ENCODE data around the gene LRP6.
"Not testable (repeated sequence)": the region's sequence is repeated elsewhere in the genome, so short reads cannot be mapped to it uniquely, and the experiment has no call there.

The LRP6 gene

DNA sequence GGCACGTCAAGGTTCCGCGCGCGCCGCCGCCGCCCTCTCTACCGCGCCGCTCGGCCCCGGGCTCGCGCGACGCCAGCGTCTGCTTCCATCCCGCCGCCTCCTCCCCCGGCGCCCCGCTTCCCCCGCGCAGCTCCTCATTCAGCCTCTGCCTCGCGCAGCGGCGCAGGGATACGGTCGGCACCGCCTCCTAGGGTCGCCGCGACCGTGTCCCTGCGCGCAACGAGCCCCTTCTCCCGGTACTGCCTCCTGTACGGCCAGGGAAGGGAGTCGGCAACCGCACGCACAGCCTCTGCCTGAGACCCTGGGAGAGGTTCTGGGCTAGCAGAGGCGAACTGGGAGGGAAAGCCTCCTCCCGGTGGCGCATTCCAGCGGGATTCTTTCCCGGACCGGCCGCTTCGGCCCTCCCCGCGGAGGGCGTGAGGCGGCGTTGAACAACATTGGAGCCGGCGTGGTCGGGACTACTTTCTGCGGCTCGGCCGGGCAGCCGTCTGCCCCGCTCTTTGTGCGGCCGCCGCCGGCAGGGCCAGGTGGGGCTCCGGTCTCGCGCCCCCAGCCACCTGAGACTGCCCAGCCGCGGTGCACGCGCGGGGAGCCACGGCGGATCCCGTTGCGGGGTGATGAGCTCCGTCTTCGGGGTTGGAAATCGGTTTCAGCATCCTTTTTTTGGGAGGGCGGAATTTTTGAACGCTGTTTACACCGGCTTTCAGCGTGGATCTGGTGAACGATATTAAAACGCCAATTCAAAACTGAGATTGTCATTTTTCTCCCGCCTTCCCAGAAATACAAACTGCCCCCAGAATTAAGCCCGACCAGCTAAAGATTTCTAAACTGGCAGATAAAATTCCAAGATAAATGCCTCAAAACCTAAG is at the start of gene LRP6:
Gene LRP6 (minus strand): TSS at position 172 of the 869 bp plus-strand sequence. CDS start 309 bp downstream, outside the sequence.
- DNase-seq = peak; percentile 90

GRCh38 chr12:12315838-12316237 is 49.0 kb upstream of the LRP6 start:
- DNase-seq = no peak

DNA sequence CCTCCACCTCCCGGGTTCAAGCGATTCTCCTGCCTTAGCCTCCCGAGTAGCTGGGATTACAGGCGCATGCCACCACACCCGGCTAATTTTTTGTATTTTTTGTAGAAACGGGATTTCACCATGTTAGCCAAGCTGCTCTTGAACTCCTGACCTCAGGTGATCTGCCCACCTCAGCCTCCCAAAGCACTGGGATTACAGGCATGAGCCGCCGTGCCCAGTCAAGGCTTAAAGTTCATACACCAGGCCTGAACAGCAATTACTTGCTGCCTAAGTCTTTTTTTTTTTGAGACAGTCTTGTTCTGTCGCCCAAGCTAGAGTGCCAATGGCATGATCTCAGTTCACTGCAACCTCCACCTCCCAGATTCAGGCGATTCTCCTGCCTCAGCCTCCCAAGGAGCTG is 43.9 kb upstream of the LRP6 start:
- not testable (repeated sequence) for DNase-seq

- DNase-seq = no peak
These were observed 38.9 kb upstream of the LRP6 start for GRCh38 chr12:12305568-12306300.

GRCh38 chr12:12302976-12303375 is 36.1 kb upstream of the LRP6 start:
- DNase-seq = no peak

DNA sequence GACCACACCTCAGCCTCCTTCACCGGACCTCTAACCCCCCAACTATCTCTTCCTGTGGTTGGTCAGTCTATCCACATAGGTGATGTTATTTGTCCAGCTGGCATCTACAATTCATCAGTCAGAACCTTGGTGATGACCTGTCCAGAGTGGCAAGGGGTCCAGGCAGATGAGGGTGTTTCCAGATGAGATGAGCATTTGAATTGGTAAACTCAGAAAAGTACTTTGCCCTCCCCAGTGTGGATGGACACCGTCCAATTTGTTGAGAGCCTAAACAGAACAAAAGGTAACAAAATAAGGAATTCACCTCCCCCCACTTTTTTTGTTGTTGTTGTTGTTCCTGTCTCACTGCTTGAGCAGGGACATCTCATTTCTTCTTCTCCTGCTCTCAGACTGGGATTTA is 34.3 kb upstream of the LRP6 start:
- DNase-seq = no peak

GRCh38 chr12:12297201-12297830 is 30.5 kb upstream of the LRP6 start:
- DNase-seq = no peak

DNA sequence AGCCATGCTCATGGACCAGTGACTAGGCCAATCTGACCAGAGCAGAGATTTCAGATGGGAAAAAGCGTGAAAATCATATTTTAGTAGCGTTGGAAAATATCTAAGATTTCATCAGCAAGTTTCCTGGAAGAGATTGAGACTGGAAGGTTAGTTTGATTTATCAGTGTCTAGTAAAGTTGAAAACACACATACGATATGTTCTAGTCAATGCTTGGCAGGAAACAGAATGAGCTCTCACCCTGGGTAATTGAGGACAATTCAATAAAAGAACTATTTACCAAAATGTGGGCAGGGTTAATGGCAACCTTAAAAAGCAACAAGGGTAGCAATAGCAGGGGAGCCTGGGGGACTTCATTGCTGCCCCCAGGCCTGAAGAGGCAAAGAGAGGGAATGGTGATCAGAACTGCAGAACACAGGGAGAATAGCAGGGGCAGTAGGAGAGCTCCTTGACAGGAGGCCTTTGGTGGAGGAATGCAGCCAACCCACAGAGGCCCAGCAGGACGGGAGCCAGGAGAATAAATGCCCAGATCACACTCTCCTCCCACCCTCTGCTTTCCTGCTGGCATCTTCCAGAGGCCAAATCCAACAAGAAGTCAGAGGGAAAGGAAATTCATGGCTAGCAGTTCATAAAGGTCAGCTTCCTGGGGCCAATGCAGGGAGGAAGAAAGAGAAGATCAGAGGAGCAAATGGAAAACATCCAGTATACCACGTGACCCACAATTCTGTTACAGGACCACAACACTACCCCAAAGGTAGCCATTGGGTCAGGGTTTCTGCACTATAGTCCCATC is 27.6 kb upstream of the LRP6 start:
- DNase-seq = no peak

GRCh38 chr12:12290206-12290605 is 23.4 kb upstream of the LRP6 start:
- no peak for DNase-seq

GRCh38 chr12:12286441-12286840 is 19.6 kb upstream of the LRP6 start:
- no peak for DNase-seq

DNA sequence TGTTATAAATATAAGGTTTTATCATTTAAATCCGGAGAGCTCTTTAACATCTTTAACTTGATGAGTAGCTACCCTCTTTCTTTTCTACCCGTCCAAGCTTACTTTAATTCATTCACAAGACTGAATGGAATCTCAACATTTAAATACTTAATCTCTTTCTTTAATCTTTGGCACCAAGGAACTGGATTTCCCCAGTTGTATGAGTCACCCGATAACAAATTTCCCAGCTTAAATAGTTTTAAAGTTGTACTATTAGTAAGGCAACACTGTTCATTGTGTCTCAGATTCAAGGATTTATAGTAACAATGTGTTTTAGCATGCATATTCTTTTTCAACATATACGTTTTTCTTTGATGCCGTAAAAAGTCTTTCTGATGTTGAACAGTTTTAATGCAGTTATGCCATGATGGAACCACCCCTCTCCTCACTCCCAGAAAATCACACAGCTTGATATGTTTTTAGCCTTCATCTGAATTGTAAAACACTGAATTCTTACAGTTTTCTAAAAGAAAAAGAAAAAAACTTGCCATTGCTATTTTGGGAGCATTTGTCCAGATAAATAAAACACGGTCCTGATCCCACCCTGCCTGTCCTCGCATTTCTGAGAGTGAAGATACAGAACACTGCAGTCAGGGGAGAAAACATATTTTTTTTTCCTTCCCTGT is 16.0 kb upstream of the LRP6 start:
- no peak for DNase-seq

GRCh38 chr12:12282202-12282601 is 15.4 kb upstream of the LRP6 start:
- DNase-seq = no peak

DNA sequence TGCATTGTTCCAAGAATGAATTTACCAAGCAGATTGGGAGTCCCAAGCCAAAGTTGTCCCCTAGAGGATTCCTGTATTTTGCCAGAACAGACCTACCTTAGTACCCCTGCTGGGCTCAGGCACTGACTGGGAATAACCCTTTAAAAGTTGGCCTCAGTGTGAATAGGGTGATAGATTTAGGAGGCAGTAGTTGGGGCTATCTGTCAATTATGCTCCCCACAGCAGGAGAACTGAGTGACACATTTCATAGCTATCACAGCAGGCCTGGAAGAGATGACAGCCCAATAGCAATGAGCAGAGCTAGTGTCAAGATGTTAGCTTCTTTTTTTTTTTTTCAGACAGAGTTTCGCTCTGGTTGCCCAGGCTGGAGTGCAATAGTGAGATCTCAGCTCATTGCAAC is 14.3 kb upstream of the LRP6 start:
- DNase-seq = no peak

DNA sequence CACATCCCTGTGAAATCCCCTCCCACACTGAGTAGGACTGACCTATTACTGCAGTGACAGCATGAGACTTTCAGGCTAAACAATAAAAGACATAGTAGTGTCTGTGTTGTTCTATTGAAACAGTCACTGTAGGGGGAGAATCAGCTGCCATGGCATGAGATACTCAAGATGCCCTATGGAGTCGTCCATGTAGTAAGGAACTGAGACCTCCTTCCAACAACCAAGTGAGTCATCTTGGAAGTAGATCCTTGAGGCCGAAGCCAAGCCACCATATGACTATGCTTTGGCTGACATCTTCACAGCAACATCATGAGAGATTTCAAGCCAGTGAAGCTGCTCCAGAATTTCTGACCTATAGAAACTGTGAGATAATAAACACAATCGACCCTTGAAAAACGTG is 12.1 kb upstream of the LRP6 start:
- no peak for DNase-seq

GRCh38 chr12:12275874-12276273 is 9.0 kb upstream of the LRP6 start:
- DNase-seq = no peak

- no peak for DNase-seq
These were observed 6.6 kb upstream of the LRP6 start for GRCh38 chr12:12273291-12273957.

- no peak for DNase-seq
These were observed 6.0 kb upstream of the LRP6 start for GRCh38 chr12:12272869-12273268.

GRCh38 chr12:12270226-12270625 is 3.4 kb upstream of the LRP6 start:
- no peak for DNase-seq

DNA sequence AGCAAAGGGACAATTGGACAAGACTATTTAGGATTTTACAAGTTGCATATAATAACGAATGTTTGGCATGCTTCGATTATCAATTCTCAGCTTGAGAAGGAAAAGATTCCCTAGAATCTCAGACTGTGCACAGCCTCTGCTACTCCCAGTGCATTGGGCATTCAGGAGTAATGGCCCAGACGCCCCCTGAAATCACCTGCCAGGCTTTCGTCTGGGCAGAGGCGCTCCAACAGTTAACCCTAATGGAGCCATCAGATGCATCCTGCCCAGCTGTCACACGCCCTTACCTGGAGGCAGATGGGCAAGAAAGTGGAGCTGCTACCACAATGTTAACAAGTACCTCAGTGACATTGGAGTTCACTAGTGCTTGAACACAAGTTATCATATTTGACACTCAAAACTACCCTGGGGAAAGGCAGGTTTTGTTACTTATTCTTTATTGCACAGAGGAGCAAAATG is 927 bp upstream of the LRP6 start:
- no peak for DNase-seq

- DNase-seq = no peak
These were observed 413 bp downstream of the LRP6 start for GRCh38 chr12:12266389-12266872.
